ENCODE results near the gene ESYT3.

Gene ESYT3

GRCh38 chr3:138456961-138457862 is 22.8 kb downstream of the ESYT3 start:
- Mint-ChIP-seq H3K4me3 (no peak overlapping the region), H3K27me3 (ENCODE audit: low read depth) (no peaks in the 10 kb centered on the region), H3K36me3 (ENCODE audit: low read depth) (no peaks in the 10 kb centered on the region), H3K4me1 (ENCODE audit: low read depth) (peaks cover 9% of the 10 kb centered on the region), H3K27ac (no peak overlapping the region), H3K9me3 (no peaks in the 10 kb centered on the region)
- no peak for DNase-seq (ENCODE audit: low spot score)

DNA sequence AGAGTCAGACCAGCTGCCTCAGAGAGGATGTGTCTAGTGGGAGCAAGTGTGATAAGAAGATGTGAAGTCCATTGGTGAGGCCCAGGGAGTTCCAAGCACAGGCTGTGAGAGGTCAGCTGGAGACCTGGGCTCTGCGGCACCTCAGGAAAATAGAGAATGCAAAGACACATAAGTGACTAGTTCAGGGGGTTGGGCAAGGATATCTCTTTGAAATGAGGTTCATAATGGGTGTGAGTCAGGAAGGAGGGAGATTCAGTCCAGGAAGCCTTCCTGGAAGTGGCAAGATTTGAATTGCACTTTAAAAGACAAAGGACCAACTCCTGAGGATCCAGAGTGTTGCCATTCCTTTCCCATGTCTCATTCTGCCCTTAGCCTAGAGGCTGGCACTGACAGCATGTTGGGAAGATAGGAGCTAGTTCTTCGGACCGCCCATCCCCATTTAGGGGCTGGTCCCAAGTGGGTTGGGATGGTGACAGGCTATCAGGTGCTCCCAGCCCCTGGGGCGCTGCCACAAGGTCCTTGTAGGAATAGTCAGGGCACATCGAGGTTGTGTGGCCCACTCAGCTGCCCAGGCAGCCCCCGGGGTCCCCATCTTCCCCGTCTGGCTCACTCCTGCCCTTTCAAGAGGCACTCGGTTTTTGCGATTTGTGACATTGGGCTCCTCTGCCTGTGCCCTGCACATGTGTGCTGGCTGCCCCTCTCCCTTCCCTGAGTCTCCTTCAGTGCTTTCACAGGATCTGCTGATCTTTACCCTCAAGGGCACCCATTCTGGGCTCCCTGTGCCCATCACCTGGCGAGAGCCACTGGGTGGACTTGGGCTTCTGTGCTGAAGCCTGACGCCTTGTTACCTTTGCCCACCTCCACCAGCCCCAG is 23.7 kb downstream of the ESYT3 start:
- Mint-ChIP-seq H3K36me3 (ENCODE audit: low read depth) (no peaks in the 10 kb centered on the region), H3K4me1 (ENCODE audit: low read depth) (peaks cover 9% of the 10 kb centered on the region), H3K27me3 (ENCODE audit: low read depth) (no peaks in the 10 kb centered on the region), H3K9me3 (no peaks in the 10 kb centered on the region), H3K4me3 (no peak overlapping the region), H3K27ac (no peak overlapping the region)
- no peak for DNase-seq (ENCODE audit: low spot score)

- H3K27me3 Mint-ChIP-seq (ENCODE audit: low read depth): no peaks in the 10 kb centered on the region
- no peak overlapping the region for H3K4me3 Mint-ChIP-seq
- H3K4me1 Mint-ChIP-seq (ENCODE audit: low read depth): peaks cover 9% of the 10 kb centered on the region
- peak overlapping the region; percentile 45 for H3K27ac Mint-ChIP-seq
- DNase-seq (ENCODE audit: low spot score): no peak
- no peaks in the 10 kb centered on the region for H3K36me3 Mint-ChIP-seq (ENCODE audit: low read depth)
- no peaks in the 10 kb centered on the region for H3K9me3 Mint-ChIP-seq
These were observed 24.5 kb downstream of the ESYT3 start for GRCh38 chr3:138458774-138459499.

DNA sequence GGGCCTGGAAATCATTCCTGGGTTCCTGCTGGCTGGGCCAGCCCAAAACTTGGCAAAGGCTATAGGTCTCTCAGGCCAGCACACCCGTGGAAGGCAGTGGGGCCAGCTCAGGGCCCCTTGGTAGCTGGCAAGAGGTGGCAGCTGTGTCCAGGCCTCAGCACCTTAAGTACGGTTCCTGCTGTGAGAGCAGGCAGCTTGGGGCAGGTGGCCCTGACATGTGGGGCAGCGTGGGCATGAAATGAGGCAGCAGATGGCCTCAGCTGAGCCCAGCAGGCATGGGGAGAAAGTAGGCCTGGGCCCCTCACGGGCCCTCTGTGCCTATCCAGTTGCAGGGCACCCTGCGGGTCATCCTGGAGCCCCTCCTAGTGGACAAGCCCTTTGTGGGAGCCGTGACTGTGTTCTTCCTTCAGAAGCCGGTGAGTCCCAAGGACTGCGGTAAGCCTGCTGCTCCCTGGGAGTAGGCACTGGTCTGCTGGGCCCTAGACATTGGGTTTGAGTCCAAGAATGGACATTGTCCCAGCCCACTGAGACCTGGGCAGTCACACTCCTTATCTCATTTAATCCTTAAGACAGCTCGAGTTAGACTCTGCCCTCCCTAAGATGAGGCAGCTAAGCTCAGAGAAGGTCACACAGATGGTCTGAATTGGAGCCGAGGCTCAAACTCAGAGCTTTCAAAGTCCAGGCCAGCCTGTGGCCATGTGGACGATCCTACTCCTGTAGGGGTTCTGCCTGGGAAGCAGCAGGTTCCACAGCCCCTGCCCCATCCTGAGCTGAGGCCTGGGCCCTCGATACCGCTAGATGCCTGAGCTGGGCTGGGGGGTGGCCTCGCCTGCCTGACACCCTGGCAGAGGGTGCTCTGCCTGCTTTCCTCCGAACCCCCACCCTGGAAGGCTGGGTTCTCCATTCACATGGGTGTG is 25.5 kb downstream of the ESYT3 start:
- Mint-ChIP-seq H3K36me3 (ENCODE audit: low read depth) (no peaks in the 10 kb centered on the region), H3K4me1 (ENCODE audit: low read depth) (peaks cover 9% of the 10 kb centered on the region), H3K27me3 (ENCODE audit: low read depth) (no peaks in the 10 kb centered on the region), H3K9me3 (no peaks in the 10 kb centered on the region), H3K4me3 (no peak overlapping the region), H3K27ac (no peak overlapping the region)
- DNase-seq (ENCODE audit: low spot score): no peak

GRCh38 chr3:138460536-138461205 is 26.3 kb downstream of the ESYT3 start:
- H3K27ac Mint-ChIP-seq: no peak overlapping the region
- no peaks in the 10 kb centered on the region for H3K9me3 Mint-ChIP-seq
- H3K4me1 Mint-ChIP-seq (ENCODE audit: low read depth): peaks cover 9% of the 10 kb centered on the region
- H3K4me3 Mint-ChIP-seq: no peak overlapping the region
- no peaks in the 10 kb centered on the region for H3K27me3 Mint-ChIP-seq (ENCODE audit: low read depth)
- no peaks in the 10 kb centered on the region for H3K36me3 Mint-ChIP-seq (ENCODE audit: low read depth)
- DNase-seq (ENCODE audit: low spot score): no peak

DNA sequence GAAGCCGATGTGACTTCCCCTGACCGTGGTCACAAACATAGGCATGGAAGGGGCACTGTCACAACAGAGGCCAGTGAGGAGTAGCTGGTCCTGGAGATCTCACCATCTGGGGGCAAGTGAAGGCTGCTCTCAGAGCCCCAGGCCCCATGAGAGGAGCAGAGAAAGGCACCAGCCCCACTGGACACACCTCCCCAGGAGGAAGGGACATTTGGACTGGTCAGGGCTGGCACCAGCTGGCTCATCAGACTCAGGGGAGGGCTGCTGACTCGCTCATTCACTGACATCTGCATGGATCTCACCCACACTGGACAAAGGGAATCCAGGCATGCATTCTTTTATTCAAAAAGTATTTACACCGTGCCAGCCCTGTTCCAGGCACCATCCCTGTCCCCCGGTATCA is 26.8 kb downstream of the ESYT3 start:
- Mint-ChIP-seq H3K27me3 (ENCODE audit: low read depth) (no peaks in the 10 kb centered on the region), H3K4me3 (no peak overlapping the region), H3K9me3 (no peaks in the 10 kb centered on the region), H3K36me3 (ENCODE audit: low read depth) (no peaks in the 10 kb centered on the region), H3K27ac (no peak overlapping the region), H3K4me1 (ENCODE audit: low read depth) (peaks cover 4% of the 10 kb centered on the region)
- no peak for DNase-seq (ENCODE audit: low spot score)

DNA sequence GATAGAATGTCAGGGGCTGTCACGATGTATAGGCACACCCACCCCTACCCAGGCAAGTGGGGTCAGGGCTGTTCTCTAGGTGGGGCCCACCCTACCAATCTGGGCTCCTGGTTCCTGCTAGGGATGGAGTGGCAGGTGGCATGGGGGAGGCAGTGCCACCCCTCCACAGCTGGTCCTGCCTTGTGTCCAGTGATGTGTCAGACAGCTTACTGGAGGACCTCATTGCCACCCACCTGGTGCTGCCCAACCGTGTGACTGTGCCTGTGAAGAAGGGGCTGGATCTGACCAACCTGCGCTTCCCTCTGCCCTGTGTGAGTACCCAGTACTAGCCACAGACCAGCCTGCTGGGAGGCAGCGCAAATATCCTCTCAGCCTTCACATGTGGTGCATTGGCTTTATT is 27.5 kb downstream of the ESYT3 start:
- H3K36me3 Mint-ChIP-seq (ENCODE audit: low read depth): no peaks in the 10 kb centered on the region
- no peaks in the 10 kb centered on the region for H3K4me1 Mint-ChIP-seq (ENCODE audit: low read depth)
- H3K9me3 Mint-ChIP-seq: no peaks in the 10 kb centered on the region
- no peak for DNase-seq (ENCODE audit: low spot score)
- H3K27ac Mint-ChIP-seq: no peak overlapping the region
- peaks cover 2% of the 10 kb centered on the region for H3K27me3 Mint-ChIP-seq (ENCODE audit: low read depth)
- H3K4me3 Mint-ChIP-seq: no peak overlapping the region

- Mint-ChIP-seq H3K36me3 (ENCODE audit: low read depth) (no peaks in the 10 kb centered on the region), H3K27me3 (ENCODE audit: low read depth) (peaks cover 3% of the 10 kb centered on the region), H3K4me3 (no peak overlapping the region), H3K9me3 (no peaks in the 10 kb centered on the region), H3K27ac (no peak overlapping the region), H3K4me1 (ENCODE audit: low read depth) (no peaks in the 10 kb centered on the region)
- no peak for DNase-seq (ENCODE audit: low spot score)
These were observed 29.5 kb downstream of the ESYT3 start for GRCh38 chr3:138463724-138464490.

DNA sequence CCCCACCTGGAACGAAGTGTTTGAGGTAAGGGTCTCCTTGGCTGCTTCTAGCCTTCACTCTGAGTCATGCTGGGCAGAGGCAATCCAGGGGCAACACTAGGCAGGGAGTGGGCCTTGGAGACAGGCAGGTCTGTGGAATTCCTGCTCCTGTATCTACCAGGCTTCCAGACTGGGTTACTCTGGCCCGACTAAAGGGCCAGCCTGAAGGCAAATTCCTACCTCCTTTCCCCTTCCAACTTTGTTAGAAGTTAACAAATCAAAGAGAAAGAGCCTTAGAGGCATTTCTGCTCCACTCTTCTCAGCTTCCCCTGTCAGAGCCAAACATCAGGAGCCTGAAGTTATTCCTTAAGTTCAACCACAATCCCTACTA is 30.1 kb downstream of the ESYT3 start:
- no peaks in the 10 kb centered on the region for H3K4me1 Mint-ChIP-seq (ENCODE audit: low read depth)
- H3K27me3 Mint-ChIP-seq (ENCODE audit: low read depth): peaks cover 3% of the 10 kb centered on the region
- no peak overlapping the region for H3K4me3 Mint-ChIP-seq
- H3K9me3 Mint-ChIP-seq: no peaks in the 10 kb centered on the region
- H3K27ac Mint-ChIP-seq: no peak overlapping the region
- no peaks in the 10 kb centered on the region for H3K36me3 Mint-ChIP-seq (ENCODE audit: low read depth)
- DNase-seq (ENCODE audit: low spot score): no peak

DNA sequence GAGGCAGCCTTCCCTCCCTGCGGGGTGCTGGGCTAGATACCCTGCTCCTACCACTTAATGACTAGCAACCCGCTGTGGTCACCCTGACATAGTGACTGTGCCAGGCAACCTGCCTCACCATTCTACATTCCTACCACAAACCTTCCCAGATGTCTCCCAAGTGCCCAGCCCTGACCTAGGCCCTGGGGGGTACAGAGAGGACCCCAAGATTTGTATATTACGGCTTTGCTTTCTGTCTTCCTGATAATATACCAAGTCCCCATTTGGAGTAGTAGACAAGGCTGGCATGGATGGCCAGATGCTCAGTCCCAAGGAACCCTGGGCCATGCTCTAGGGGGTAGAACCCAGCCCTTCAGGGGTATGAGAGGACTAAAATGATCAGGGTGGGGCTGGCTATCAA is 31.0 kb downstream of the ESYT3 start:
- no peak for DNase-seq (ENCODE audit: low spot score)
- no peak overlapping the region for H3K4me3 Mint-ChIP-seq
- H3K4me1 Mint-ChIP-seq (ENCODE audit: low read depth): no peaks in the 10 kb centered on the region
- no peaks in the 10 kb centered on the region for H3K9me3 Mint-ChIP-seq
- no peak overlapping the region for H3K27ac Mint-ChIP-seq
- no peaks in the 10 kb centered on the region for H3K36me3 Mint-ChIP-seq (ENCODE audit: low read depth)
- peaks cover 3% of the 10 kb centered on the region for H3K27me3 Mint-ChIP-seq (ENCODE audit: low read depth)

DNA sequence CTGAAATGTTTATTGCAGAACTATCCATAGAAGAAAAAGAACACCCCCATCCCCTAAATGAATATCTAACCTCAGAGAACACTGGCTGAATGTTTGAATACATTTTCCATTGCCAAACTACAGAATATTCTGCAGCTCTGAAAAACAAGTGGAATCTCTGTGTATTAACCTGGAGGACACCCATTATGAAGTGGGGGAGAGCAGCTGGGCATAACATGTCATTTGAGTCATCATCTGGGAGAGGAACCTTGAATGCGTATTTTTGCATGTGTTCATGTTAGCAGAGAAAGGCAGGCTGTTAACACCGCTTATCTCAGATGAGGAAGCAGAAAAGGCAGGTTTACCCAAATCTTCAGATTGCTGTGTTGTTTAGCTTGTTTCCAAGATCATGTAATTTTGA is 31.5 kb downstream of the ESYT3 start:
- H3K27ac Mint-ChIP-seq: no peak overlapping the region
- H3K36me3 Mint-ChIP-seq (ENCODE audit: low read depth): no peaks in the 10 kb centered on the region
- H3K4me3 Mint-ChIP-seq: no peak overlapping the region
- no peaks in the 10 kb centered on the region for H3K4me1 Mint-ChIP-seq (ENCODE audit: low read depth)
- peaks cover 3% of the 10 kb centered on the region for H3K27me3 Mint-ChIP-seq (ENCODE audit: low read depth)
- H3K9me3 Mint-ChIP-seq: no peaks in the 10 kb centered on the region
- no peak for DNase-seq (ENCODE audit: low spot score)

- no peaks in the 10 kb centered on the region for H3K4me1 Mint-ChIP-seq (ENCODE audit: low read depth)
- H3K4me3 Mint-ChIP-seq: no peak overlapping the region
- no peak for DNase-seq (ENCODE audit: low spot score)
- no peak overlapping the region for H3K27ac Mint-ChIP-seq
- no peaks in the 10 kb centered on the region for H3K36me3 Mint-ChIP-seq (ENCODE audit: low read depth)
- peaks cover 3% of the 10 kb centered on the region for H3K27me3 Mint-ChIP-seq (ENCODE audit: low read depth)
- H3K9me3 Mint-ChIP-seq: no peaks in the 10 kb centered on the region
These were observed 33.5 kb downstream of the ESYT3 start for GRCh38 chr3:138467931-138468330.
